ENCODE data around the gene BLVRA.

GRCh38 chr7:43844257-43844656 lies 85.8 kb downstream of the BLVRA start:
- TF ChIP-seq, protein P1, sequence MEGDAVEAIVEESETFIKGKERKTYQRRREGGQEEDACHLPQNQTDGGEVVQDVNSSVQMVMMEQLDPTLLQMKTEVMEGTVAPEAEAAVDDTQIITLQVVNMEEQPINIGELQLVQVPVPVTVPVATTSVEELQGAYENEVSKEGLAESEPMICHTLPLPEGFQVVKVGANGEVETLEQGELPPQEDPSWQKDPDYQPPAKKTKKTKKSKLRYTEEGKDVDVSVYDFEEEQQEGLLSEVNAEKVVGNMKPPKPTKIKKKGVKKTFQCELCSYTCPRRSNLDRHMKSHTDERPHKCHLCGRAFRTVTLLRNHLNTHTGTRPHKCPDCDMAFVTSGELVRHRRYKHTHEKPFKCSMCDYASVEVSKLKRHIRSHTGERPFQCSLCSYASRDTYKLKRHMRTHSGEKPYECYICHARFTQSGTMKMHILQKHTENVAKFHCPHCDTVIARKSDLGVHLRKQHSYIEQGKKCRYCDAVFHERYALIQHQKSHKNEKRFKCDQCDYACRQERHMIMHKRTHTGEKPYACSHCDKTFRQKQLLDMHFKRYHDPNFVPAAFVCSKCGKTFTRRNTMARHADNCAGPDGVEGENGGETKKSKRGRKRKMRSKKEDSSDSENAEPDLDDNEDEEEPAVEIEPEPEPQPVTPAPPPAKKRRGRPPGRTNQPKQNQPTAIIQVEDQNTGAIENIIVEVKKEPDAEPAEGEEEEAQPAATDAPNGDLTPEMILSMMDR (IDR thresholded peaks at IDR 0.05) = no peak
- no peak for TF ChIP-seq EZH2 (IDR thresholded peaks at IDR 0.05; ENCODE audit: borderline replicate concordance, insufficient read depth, low read depth, low read length, poor library complexity, severe bottlenecking)

Measured in B cell (primary cell).